HK-2 (cell line): Measurements from ENCODE around the gene GAS7.

Experiments
- DNase-seq: peaks from one replicate; pipeline ENCODE4 v3.0.0-alpha.2; 2018; ENCODE audit not compliant: unreplicated experiment

Gene GAS7

DNA sequence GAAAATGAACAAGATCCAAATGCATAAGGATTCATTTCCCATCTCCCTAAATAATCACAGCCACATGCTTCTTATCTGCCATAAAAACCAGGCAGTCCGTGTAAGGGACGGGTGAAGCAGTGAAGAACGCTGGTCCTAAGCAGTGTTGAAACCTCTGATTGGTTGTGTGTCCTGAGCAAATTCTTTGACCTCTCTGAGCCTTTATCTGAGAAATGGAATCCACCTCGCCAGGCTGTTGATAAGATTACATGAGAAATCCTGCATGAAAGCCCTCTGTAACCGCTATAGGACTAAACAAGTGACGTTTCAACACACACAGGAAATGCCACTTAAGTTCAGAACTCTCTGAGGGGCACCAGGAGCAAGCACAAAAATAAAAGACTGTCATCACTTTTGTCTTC is 26.8 kb downstream of the GAS7 start:
- DNase-seq, result no peak

DNA sequence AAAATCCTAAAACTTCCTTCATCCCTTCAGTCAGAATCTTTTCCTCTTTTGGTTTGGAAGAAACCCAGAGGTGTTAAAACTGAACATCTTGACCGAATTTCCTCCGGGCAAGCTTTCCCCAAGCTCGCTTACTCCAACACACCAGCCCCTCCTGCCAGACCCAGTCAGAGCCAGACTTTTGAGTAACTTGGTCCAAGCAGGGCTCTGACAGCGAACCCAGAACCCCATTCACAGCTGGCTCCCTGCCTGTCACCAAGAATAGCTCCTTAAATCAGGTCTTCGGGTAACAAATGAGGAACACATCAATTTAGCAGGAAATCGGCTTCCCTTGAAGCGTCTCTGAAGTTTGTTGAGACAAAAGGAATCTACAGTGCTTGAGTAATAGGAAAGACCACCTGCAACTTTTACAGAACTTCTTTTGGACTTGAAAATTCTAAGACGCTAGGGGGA is 27.3 kb downstream of the GAS7 start:
- no peak for DNase-seq

DNA sequence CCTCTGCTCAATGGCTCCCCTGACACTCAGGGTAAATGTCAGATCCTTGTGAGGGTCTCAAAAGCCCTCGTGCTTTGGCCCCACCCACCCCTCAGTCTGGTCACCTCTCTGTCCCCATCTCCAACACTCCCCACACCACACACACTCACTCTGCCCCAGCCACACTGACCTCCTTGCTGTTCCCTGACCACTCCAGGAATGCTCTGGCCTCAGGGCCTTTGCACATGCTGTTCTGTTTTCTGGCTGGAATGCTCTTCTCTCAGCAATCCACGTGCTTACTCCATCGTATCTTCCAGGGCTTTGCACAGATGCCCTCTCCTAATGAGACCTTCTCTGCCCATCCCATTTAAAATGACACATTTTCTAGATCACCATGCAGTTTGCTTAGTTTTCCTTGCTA is 28.2 kb downstream of the GAS7 start:
- no peak for DNase-seq

DNA sequence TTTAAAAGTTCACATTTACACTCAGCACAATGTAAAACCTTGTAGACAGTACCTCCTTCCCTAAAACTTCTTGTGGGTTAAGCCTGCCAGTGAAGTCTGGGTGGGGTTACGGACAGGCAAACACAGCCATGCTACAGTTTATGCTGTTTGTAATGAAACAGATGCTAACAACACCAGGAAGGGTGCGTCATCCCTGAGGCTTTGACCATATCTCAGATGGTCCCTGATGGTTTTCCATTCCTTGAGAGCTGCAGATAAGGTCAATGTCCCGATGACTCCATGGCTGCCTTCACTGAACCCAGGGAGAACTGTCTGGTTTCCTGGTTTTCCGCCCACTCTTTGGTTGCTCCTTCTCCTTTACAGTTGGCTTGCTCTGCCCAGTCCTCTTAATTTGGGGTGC is 29.1 kb downstream of the GAS7 start:
- DNase-seq, result no peak

DNA sequence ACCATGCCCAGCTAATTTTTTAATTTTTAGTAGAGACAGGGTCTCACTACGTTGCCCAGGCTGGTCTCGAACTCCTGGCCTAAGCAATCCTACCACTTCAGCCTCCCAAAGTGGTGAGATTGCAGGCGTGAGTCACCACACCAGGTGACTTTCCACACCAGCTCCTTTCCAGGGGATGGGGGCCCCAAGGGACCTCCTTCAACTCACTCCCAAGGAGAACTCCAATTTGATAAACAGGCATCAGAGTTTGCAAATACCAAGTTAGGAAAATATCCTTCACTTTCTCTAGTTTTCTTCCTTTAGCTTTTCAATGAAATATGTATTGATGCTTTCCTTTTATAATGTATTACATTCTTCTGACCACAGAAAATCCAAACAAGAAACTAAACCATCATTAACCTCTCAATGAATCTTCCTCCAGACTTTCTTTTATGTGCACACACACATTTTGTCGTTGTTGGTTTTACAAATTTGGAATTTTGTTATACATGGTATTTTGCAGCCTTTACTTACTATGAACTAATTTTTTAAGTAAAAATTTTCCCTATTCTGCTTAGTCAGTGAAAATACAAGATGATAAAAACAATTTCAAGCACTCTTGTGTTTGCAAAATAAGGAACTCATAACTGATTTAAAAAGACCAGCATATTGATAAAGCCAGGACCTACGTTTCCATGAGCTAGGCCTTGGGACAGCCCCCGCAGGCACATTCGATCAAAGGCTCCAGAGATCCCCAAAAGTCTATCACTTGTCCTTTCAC is 32.0 kb downstream of the GAS7 start:
- no peak for DNase-seq

DNA sequence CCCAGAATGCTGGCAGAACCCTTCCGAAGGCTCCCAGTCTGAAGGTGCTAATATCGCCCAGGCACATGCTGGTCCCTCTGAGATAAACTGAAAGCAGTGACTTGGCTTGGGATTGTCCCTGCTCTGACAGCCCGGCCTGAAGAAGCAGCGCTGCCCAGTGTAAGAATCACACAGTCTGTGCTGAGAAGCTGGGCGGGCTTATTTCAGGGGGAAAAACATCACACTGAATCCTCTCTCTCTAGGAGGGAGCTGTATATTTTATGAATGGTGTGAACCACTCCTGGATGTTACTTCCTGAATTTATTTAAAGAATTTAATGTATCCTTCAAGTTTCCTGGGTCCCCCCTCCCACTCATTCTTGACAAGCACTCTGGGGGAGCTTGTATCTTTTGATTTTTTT is 36.3 kb downstream of the GAS7 start:
- DNase-seq, result no peak

- DNase-seq, result no peak
Measured at GRCh38 chr17:10161386-10161785, 37.0 kb downstream of the GAS7 start.

- no peak for DNase-seq
Measured at GRCh38 chr17:10156948-10157607, 41.3 kb downstream of the GAS7 start.

- no peak for DNase-seq
Measured at GRCh38 chr17:10156599-10156947, 41.8 kb downstream of the GAS7 start.

DNA sequence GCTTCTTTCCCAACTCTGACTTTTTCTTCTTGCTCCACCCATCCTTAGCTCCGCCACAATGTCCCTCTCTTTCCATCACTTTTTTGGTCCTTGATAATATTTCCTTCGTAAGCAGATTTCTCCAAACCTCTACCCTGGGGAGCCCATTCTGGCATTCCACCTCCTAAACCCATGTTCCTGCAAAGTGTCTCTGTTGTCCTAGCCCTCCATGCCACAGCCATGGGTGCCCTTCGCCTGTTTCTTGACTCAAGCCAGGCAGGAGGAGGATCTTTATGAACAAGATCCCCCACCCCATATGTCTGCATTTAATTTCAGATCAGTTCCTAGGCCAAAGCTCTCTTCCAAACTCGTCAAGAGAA is 42.4 kb downstream of the GAS7 start:
- DNase-seq, result no peak

GRCh38 chr17:10155371-10156076 is 42.9 kb downstream of the GAS7 start:
- DNase-seq, result no peak

DNA sequence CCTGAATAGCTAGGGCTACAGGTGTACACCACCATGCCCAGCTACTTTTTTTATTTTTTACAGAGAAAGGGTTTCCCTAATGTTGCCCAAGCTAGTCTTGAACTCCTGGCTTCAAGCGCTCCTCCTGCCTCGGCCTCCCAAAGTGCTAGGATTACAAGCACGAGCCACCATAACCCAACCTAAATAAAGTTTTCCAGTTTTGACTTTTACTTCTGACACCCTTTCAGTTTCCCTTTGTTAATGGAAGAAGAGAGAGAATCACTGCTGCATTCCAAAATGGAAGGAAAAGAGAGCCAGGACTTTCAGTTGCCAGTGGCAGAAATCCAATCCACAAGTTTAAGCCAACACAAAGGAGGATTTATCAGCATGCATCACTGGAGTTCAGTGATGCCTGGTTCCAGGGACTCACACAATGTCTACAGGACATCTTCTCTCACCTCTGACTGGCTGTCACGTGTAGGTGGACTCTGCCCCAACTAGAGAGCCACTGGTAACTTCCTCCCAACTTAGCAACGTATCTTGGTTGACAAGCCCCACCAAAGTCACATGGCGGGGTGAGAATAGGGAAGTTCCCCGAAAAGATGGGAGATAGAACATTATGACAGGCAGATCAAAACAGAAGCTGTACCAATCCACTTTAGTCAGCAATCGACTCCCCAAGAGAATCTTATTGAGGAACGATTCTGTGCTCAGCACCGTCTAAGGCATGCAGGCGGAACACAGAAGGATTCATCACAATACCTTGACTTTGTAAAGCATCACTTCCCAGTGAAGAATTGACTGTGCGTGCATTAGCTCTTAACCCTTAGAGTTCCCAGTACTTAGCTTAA is 46.5 kb downstream of the GAS7 start:
- DNase-seq, result no peak

GRCh38 chr17:10149573-10150399 is 48.6 kb downstream of the GAS7 start:
- DNase-seq, result no peak

DNA sequence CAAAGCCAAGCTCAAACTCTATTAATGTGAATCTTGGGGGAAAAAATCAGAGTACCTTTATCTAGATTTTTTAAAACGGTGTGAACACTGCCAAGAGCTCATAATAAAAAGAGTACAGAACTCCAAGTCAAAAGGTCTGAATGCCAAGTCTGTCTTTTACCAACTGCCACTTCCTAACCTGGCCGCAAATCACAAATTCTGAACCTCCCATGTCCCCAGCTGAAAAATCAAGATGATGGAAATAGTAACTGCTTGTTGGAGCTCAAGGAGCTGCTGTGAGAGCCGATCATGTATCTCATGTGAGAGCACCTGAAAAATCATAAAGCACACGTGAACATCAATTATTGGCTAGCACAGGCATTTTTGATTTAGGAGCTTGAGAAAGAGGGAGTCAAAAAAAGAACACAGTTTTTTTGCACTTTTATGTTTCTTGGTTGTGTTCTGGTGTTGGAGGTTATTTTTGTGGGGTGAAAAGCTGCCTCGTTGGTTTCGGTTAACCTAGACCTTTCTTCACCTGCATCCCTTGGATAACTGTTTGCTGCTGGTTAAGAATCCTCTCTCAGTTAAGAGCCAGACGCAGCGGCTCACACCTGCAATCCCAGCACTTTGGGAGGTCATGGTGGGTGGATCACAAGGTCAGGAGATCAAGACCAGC is 50.5 kb downstream of the GAS7 start:
- DNase-seq, result no peak

GRCh38 chr17:10147040-10147439 is 51.4 kb downstream of the GAS7 start:
- no peak for DNase-seq

- no peak for DNase-seq
Measured at GRCh38 chr17:10144982-10145381, 53.4 kb downstream of the GAS7 start.

- DNase-seq, result no peak
Measured at GRCh38 chr17:10144456-10144855, 54.0 kb downstream of the GAS7 start.

GRCh38 chr17:10141436-10141835 is 57.0 kb downstream of the GAS7 start:
- DNase-seq, result no peak

DNA sequence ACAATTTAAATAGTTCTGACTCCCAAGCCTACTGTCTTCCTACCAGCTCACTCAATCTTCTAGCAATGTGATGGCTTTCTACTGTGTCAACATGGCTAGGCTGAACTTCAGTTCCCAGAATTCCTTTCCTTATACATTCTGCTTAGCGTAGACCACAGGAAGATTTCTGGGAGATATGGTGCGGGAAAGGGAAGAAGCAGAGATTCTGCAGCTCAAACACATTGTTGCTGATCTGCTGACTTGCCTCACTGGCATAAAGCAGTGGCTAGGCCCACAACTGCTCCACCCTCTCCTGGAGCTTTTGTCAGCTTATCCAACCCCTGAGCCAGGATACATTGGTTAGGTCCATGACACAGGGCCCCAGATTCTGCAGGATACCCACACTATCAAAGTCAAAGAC is 58.8 kb downstream of the GAS7 start:
- no peak for DNase-seq

DNA sequence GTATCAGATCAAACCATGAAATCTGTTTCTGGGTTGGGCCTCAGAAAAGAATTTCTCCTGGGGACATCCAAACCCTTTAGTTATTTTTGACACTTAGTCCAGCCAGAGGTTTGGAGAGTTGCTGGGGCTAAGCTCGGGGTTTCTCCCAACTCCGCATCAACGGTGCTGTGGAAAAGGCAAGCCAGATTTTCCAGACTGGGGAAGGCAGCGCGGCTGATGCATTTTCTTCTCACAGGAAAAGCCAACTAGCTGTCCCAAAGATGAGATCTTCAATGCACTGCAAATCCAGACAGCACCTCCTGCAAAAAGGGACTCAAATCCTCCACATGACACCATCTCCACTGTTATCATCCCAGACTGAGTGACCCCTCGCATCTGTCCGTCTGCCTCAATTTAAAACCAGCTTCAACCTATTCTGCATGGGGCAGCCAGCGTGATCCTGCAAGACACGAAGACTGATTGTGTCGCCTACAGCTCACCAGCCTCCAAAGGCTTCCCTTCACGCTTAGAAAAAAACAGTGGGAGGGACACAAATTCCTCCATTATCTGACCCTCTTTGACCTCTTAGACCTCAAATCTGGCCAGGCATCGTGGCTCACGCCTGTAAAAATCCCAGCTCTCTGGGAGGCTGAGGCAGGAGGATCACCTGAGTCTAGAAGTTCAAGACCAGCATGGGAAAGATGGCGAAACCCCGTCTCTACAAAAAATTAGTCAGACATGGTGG is 62.0 kb downstream of the GAS7 start:
- DNase-seq, result no peak
